ENCODE measurements around the gene OR51T1.
"Not testable (repeated sequence)": the region's sequence is repeated elsewhere in the genome, so short reads cannot be mapped to it uniquely, and the experiment has no call there.

- TF ChIP-seq EZH2 (IDR thresholded peaks at IDR 0.05; ENCODE audit: borderline replicate concordance, insufficient read depth, low read length, poor library complexity, severe bottlenecking); TAF1 (IDR thresholded peaks at IDR 0.05; ENCODE audit: low read depth); REST (IDR thresholded peaks at IDR 0.05; ENCODE audit: borderline replicate concordance); EP300 (conservative IDR thresholded peaks at IDR 0.05; ENCODE audit: poor library complexity, severe bottlenecking); CTCF (IDR thresholded peaks at IDR 0.05; ENCODE audit: poor library complexity, severe bottlenecking); RAD21 (conservative IDR thresholded peaks at IDR 0.05): not testable (repeated sequence)
Observed at GRCh38 chr11:4854286-4854685, 27.4 kb upstream of the OR51T1 start.

Data from neural cell (in vitro differentiated cells).